HG03066 (cell line): ENCODE data around the gene GRIK1.
A peak's percentile ranks its signal among the peaks of the same experiment; 100 is the strongest.

Experiments used
- ATAC-seq: cut with Tn5 transposase; IDR thresholded peaks from one replicate; pipeline ENCODE4 v1.9.1; 2021; ENCODE audit warnings: low read depth; ENCODE audit not compliant: unreplicated experiment

Gene GRIK1

DNA sequence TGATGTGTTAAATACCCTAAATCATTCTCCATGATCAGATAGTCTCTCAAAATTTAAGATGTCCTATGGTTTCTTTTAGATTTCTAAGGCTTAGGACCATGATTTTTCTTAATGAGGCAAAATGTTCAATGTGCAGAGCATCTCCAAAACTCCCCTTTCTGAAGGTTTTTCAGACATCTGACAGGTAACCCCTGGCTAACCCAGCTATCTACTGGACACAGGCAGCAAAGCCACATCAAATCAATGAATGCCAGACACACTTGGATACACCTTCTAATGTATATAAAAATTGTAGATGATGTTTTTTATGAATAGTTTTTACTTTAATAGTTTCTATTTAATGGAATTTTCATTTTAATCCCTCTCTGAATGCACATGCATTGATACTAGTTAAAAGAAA lies 285.6 kb downstream of the GRIK1 start:
- ATAC-seq, result no peak

DNA sequence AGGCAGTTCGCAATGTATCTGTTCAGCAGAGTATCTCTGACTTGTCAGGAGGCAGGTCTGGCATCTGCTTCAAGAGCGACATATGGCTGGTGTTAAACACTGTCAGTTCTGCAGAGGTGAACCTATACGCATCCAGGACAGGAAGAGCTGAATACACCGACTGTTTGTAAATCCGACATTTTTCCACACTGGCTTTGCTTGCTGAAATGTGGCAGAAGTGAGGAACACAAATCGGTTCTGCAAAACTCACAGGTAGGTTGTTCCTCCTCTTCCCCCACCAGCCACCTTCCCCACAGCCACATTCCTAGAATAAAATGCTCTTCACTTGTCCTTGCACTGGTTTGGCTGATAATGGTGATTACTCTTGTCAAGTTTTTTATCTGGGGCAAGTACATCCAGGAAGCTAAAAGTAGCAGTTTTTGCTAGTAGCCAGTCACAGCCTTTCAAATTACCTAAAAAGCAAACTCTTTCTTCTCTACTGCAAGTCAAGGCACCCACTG lies 289.2 kb downstream of the GRIK1 start:
- ATAC-seq, result no peak

GRCh38 chr21:29649406-29649814 lies 290.4 kb downstream of the GRIK1 start:
- no peak for ATAC-seq

DNA sequence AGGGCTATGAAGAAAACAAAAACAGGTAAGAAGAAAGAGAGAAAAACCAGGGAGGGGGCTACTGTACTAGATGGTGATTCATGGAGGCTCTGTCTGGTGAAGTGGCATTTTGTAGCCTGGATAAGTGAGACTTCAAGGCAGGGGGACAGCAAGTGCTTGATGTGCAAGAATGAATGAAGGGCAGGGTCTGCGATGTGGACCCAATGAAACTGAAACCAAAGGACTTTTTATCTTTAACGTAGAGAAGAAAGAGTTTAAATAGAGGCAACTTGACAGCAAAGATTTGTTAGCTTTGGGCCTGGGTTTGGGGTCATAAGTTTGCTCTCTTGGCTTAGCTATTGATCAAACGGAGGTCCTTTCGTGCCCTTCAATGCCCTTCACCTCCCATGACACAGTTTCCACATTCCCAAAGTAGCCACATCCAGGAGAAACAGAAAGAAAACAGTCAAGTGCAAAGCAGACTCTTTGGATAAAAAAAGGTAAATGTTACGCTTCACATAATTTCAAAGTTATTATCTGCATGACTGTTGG lies 291.0 kb downstream of the GRIK1 start:
- no peak for ATAC-seq

- ATAC-seq, result no peak
These were observed 292.4 kb downstream of the GRIK1 start for GRCh38 chr21:29647353-29647781.

DNA sequence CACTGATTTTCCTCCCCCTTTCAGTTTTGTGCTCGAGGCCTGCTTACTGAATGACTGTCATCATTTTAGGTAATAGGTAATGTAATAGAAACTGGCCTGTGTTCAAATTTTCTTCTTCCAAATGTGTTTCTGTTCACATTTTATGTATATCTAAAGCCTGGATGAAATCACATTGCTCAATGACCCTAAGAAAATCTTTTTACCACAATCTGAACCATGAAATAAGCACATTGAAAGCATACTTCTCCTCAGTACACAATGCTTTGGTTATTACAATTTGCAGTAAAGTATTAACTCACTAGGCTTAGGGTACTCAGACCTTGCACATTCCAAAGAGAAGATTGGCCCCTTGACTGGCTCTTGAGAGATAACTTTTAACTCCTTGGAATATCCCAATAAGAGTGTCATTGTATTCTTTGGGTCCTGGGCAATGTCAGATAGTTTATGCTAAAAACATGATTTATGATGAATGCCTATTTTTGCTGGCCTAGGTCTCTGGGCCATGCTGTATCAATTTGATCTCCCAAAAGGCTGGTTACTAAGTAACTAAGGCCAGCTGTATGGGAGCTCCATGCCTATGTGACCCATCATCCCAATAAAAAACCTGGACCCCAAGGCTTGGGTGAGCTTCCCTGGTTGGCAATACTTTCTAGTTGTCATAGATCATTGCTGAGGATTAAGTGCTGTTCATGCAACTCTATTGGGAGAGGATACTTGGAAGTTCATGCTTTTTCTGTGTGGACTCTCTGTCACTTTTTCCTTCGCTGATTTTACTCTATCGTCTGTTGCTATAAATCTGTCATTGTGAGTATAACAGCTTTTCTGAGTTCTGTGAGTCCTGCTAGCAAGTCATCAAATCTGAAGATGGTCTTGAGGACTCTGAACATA lies 293.9 kb downstream of the GRIK1 start:
- ATAC-seq, result no peak

DNA sequence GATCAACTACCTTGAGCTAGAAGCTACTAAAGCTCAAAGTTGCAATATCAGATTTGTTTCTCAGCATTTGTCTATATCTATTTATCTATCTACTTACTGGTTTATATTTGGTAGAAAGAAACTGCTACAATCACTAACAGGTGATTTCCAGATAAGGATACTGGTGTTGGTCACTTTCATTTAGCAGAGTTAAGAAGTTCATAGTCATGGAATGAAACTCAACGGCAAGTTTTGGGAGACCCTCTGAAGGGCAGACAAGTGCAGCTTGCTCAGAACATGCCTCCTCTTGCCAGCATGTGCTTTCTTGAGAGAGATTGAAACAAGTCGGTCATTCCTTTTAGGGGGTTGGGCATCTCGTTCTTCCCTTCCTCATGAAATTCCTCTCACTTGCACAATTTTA lies 296.5 kb downstream of the GRIK1 start:
- ATAC-seq, result no peak

GRCh38 chr21:29642551-29643245 lies 297.1 kb downstream of the GRIK1 start:
- no peak for ATAC-seq

DNA sequence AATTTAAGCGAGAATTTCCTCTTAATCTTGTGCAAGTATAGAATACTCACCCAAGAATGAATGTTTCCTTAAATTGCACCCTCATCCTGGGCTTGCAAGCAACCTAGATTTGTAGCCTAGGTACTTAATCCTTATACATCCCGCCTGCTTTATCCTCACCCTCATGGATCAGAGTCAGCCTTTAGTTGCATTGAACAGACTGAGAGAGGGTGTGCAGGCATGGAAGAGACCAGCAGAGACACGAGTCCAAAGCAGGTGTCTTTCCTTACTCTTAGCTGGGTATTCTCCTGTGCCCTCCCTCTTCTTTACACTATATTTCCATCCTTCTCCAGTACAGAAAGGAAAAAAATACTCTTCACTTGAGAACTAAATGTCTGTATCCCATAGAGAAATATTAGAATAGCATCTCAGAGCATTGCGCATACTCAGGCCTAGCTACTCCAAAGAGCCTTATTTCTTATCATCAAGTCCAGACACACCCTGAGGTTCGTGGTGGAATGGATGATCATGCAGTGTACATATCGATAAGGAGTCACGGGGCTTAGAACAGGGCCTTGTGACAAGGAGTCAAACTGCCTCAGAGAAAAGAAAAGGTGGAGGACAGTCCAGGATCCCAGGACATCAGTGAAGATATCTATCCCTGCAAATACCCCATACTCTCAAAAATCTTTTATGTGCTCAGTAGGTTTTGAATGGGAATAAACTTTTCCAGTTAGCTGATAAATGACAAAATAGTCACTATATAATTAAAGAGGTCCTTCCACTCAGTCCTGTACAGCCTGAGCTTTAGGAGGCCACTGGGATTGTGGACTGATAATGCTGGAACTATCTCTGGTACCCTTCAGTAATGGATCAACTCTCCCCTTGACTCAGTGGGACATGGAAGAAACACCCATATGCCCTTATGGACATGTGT lies 297.9 kb downstream of the GRIK1 start:
- ATAC-seq, result no peak

- no peak for ATAC-seq
These were observed 298.7 kb downstream of the GRIK1 start for GRCh38 chr21:29641001-29641634.

GRCh38 chr21:29640080-29640508 lies 299.7 kb downstream of the GRIK1 start:
- peak; percentile 51 for ATAC-seq

- ATAC-seq, result peak; percentile 22
These were observed 300.3 kb downstream of the GRIK1 start for GRCh38 chr21:29639366-29640079.

DNA sequence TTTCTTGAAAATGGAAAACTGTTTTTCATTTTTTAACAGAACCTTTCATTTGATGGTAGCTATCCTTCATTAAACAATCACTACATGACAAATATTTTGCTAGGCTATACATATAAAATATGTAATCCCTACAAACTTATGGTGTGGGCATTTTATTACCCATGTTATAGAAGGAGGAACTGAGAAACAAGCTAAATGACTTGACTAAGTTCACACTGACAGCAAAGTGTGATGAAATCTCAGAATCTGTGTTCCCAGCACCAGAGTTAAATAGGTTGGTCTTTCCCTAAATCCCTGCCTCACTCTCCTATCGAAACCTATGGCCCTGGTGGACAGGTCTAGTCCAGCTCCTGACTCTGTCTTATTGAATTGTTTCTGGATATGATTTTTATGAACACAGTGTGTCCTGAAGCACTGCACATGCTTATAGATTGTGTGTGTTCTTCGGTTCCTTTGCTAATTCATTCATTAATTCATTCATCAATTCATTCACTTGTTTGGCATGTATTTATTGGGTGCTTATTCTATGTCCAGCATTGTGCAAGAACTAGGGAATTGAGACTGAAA lies 301.0 kb downstream of the GRIK1 start:
- ATAC-seq, result no peak

- ATAC-seq, result no peak
These were observed 301.7 kb downstream of the GRIK1 start for GRCh38 chr21:29638138-29638537.

GRCh38 chr21:29637553-29637952 lies 302.2 kb downstream of the GRIK1 start:
- ATAC-seq, result no peak

GRCh38 chr21:29637134-29637533 lies 302.7 kb downstream of the GRIK1 start:
- no peak for ATAC-seq

GRCh38 chr21:29634418-29634817 lies 305.4 kb downstream of the GRIK1 start:
- no peak for ATAC-seq

GRCh38 chr21:29633756-29634155 lies 306.0 kb downstream of the GRIK1 start:
- no peak for ATAC-seq

GRCh38 chr21:29630441-29630840 lies 309.4 kb downstream of the GRIK1 start:
- ATAC-seq, result no peak
